ENCODE data around the gene MACF1.
"Not testable (repeated sequence)": the region's sequence is repeated elsewhere in the genome, so short reads cannot be mapped to it uniquely, and the experiment has no call there.

The MACF1 gene

DNA sequence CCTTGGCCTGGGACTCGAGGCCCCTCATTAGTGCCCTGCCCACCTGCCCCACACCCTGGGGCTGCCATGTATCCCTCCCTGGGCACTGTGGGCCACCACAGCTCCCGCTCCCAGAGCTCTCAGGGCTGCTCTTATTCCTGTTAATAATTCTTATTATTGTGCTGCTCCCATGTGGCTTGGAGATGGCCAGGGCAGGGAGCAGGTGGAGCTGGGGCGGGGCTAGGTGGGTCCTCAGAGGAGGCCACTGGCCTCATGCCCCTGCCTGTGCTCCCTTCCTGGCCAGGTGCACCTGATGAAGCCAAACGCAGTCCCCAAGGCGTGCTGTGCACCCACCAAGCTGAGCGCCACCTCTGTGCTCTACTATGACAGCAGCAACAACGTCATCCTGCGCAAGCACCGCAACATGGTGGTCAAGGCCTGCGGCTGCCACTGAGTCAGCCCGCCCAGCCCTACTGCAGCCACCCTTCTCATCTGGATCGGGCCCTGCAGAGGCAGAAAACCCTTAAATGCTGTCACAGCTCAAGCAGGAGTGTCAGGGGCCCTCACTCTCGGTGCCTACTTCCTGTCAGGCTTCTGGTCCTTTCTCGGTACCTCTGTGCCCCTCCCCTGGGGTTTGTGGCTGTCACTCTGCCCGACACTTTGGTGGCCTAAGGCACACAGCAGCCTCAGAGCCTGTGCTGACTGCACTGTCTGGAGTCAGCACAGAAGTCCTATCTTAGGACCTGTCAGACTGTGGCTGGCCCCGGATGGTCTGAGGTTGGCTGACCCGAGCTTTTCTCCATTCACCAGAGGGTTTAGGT is 321.1 kb downstream of the MACF1 start:
- peak; percentile 77 for DNase-seq

GRCh38 chr1:39526466-39527189 is 322.1 kb downstream of the MACF1 start:
- no peak for DNase-seq

DNA sequence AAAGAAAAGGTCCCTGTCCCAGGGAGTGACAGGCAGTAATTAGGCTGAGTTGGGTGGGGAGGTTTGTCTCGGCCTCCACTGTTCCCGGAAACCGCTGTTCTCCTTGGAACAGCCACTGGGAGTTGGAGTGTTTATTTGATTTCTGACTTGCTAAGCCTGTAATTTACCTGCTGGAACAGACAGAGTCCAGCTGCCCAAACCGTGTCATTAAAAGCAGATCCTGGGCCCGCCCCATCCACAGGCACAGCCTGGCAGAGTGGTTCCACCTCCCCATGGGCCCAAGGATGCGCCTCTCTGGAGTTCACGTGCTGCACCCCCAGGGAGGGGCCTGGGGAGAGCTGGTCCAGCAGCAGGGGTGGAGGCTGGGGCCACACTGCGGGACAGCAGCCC is 322.7 kb downstream of the MACF1 start:
- not testable (repeated sequence) for DNase-seq

DNA sequence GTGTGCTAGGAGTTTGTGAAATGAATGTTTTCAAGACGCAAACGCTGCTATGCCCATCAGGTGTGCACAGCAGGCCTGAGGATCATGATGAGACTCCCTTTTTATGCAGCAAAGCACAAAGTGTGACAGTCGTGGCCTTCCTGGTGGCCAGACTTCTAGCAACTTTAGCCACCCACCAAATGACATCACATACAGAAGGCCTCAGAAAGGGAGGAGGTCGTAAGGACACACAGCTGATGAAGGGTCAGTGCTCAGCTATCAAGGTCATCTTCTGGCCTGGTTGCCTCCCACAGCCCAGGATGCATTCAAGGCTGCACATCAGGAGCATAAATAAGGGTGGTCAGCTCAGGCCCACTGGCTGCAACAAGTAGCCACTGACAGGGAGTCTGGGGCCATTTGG is 323.6 kb downstream of the MACF1 start:
- no peak for DNase-seq

GRCh38 chr1:39529901-39530535 is 325.5 kb downstream of the MACF1 start:
- DNase-seq = peak; percentile 87

GRCh38 chr1:39531526-39531925 is 327.0 kb downstream of the MACF1 start:
- DNase-seq = no peak

DNA sequence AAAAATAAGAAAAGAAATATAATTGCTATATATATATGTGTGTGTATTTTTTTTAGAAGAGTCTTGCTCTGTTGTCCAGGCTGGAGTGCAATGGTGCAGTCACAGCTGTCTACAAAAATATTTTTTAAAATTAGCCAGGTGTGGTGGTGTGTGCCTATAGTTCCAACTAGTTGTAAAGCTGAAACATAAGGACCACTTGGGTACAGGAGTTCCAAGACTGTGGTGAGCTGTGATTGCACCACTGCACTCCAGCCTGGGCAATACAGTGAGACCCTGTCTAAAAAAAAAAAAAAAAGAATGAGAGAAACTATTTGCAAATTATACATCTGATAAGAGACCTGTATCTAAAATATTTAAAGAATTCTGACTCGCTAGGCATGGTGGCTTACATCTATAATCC is 328.9 kb downstream of the MACF1 start:
- DNase-seq = no peak
